Mammary epithelial cell (primary cell): ENCODE measurements around the gene NPB.

ENCODE experiments used
- CTCF ChIP-seq, 2 donors: IDR thresholded peaks in 1 of 2; conservative IDR thresholded peaks in 1 of 2; 2 replicates each; pipeline ENCODE4 v1.5.1; 2011 to 2012; ENCODE audit warnings: inconsistent platforms in 2 of 2, low read length in 2 of 2, mild to moderate bottlenecking in 2 of 2, control low read depth in 1 of 2, low read depth in 1 of 2; ENCODE audit not compliant: insufficient read depth in 1 of 2; ENCODE audit errors: extremely low read depth in 1 of 2
- EZH2 ChIP-seq: IDR thresholded peaks from 2 replicates; pipeline ENCODE4 v1.6.1; 2012; ENCODE audit warnings: low read length, inconsistent platforms, borderline replicate concordance

- TF ChIP-seq CTCF (conservative IDR thresholded peaks at IDR 0.05 in 1 of 2, IDR thresholded peaks at IDR 0.05 in 1 of 2; ENCODE audit: extremely low read depth in 1 of 2, insufficient read depth in 1 of 2, low read depth in 1 of 2, low read length in 2 of 2) = no peak
- TF ChIP-seq EZH2 = no peak
Observed at GRCh38 chr17:81915331-81915730, 13.3 kb downstream of the NPB start.
